SK-N-SH treated with all-trans-retinoic acid at 6 μM for 48 hours (cell line): ENCODE data around the gene VAMP5.

ENCODE experiments used
- ARNTL ChIP-seq: fragments of 450-650 bp; formaldehyde crosslinking; IDR thresholded peaks from 2 replicates; pipeline ENCODE4 v1.5.0; 2020; ENCODE audit warnings: low read depth, mild to moderate bottlenecking, moderate library complexity, borderline replicate concordance
- ISL1 ChIP-seq: fragments of 250-450 bp; sonication (Bioruptor Pico); IDR thresholded peaks from 2 replicates; pipeline ENCODE4 v2.1.2; 2022; ENCODE audit warnings: mild to moderate bottlenecking, moderate library complexity
- SNAI2 ChIP-seq: fragments of 250-450 bp; sonication (Bioruptor Pico); IDR thresholded peaks from 2 replicates; pipeline ENCODE4 v1.5.0; 2020; ENCODE audit warnings: mild to moderate bottlenecking, moderate library complexity
- TCF4 ChIP-seq: fragments of 250-450 bp; sonication (Bioruptor Pico); IDR thresholded peaks from 2 replicates; pipeline ENCODE4 v1.8.0; 2021; ENCODE audit warnings: mild to moderate bottlenecking, moderate library complexity, borderline replicate concordance
- TOX ChIP-seq: fragments of 250-450 bp; sonication (Bioruptor Pico); IDR thresholded peaks from 2 replicates; pipeline ENCODE4 v1.8.0; 2021; ENCODE audit warnings: mild to moderate bottlenecking, moderate library complexity, borderline replicate concordance
- ZNF8 ChIP-seq: fragments of 450-650 bp; formaldehyde crosslinking; IDR thresholded peaks from 2 replicates; pipeline ENCODE4 v1.5.0; 2020; ENCODE audit warnings: mild to moderate bottlenecking, moderate library complexity
- TF ChIP-seq, protein P1 (sequence below): fragments of 250-450 bp; sonication (Bioruptor Pico); IDR thresholded peaks from 2 replicates; pipeline ENCODE4 v1.8.0; 2020; ENCODE audit warnings: mild to moderate bottlenecking, moderate library complexity, borderline replicate concordance

DNA sequence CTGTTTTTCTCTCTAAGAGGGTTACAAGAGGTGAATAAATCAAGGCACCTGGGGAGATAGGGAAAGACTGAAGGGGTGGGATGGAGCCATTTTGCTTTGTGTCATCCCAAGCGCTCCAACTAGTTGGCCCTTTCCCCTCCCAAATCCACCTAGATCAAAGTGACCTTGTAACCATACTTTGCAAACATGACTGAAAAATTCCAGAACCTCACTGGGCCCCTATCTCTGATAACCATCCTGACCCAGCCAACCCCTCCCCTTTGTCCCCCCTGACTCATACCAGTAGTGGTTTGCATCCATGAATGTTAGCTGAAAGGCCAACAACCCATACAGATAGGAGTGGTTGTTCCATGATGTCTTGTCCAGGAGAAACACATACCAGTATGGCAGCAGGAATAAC is 26.1 kb upstream of the VAMP5 start:
- no peak for TF ChIP-seq ZNF8 (CRISPR knock-in tag)
- TF ChIP-seq TCF4 (CRISPR knock-in tag) = no peak
- TF ChIP-seq ISL1 (CRISPR knock-in tag) = no peak
- TF ChIP-seq TOX = no peak
- TF ChIP-seq, protein P1, sequence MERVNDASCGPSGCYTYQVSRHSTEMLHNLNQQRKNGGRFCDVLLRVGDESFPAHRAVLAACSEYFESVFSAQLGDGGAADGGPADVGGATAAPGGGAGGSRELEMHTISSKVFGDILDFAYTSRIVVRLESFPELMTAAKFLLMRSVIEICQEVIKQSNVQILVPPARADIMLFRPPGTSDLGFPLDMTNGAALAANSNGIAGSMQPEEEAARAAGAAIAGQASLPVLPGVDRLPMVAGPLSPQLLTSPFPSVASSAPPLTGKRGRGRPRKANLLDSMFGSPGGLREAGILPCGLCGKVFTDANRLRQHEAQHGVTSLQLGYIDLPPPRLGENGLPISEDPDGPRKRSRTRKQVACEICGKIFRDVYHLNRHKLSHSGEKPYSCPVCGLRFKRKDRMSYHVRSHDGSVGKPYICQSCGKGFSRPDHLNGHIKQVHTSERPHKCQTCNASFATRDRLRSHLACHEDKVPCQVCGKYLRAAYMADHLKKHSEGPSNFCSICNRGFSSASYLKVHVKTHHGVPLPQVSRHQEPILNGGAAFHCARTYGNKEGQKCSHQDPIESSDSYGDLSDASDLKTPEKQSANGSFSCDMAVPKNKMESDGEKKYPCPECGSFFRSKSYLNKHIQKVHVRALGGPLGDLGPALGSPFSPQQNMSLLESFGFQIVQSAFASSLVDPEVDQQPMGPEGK (CRISPR knock-in tag) = no peak
- TF ChIP-seq SNAI2 = no peak
- TF ChIP-seq ARNTL = no peak
